Measurements from ENCODE around the gene AVPR1A.

Gene AVPR1A

GRCh38 chr12:63093711-63094110, 57.3 kb downstream of the AVPR1A start:
- no peak for DNase-seq (ENCODE audit: low spot score)

GRCh38 chr12:63093084-63093483, 57.9 kb downstream of the AVPR1A start:
- DNase-seq (ENCODE audit: low spot score), result no peak

Data from hematopoietic multipotent progenitor cell treated with erythropoietin and hydrocortisone succinate and interleukin-3 and kit ligand, for 17 days (in vitro differentiated cells).